ENCODE data around the gene PRPH. TPM values are rescaled to one million over a fixed set of nuclear protein-coding genes. Genes with fewer than 3 reads are reported as not detected.
A peak's percentile ranks its signal among the peaks of the same experiment; 100 is the strongest.
"Not testable (repeated sequence)": the region's sequence is repeated elsewhere in the genome, so short reads cannot be mapped to it uniquely, and the experiment has no call there.

The PRPH gene
- total RNA-seq, result 0.99 TPM

DNA sequence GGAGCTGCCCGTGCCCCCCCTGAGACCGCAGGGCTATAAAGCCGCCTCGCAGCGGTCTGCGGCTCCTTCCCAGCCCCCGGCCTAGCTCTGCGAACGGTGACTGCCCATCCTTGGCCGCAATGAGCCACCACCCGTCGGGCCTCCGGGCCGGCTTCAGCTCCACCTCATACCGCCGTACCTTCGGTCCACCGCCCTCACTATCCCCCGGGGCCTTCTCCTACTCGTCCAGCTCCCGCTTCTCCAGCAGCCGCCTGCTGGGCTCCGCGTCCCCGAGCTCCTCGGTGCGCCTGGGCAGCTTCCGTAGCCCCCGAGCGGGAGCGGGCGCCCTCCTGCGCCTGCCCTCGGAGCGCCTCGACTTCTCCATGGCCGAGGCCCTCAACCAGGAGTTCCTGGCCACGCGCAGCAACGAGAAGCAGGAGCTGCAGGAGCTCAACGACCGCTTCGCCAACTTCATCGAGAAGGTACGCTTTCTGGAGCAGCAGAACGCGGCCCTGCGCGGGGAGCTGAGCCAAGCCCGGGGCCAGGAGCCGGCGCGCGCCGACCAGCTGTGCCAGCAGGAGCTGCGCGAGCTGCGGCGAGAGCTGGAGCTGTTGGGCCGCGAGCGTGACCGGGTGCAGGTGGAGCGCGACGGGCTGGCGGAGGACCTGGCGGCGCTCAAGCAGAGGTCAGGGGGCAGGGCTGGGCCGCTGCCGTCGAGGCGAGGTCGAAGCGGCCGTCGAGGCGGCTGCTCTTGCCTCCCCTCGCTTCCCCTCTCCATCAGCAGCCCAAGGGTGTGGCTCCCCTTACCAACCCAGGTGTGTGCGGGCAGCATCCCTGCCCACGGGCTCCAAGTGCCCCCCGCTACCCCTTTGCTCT, at the start of gene PRPH:
TSS of gene PRPH (plus strand) at position 66 of the 855 bp plus-strand sequence. CDS start at position 120, 54 bp downstream.
- no peak for DNase-seq

DNA sequence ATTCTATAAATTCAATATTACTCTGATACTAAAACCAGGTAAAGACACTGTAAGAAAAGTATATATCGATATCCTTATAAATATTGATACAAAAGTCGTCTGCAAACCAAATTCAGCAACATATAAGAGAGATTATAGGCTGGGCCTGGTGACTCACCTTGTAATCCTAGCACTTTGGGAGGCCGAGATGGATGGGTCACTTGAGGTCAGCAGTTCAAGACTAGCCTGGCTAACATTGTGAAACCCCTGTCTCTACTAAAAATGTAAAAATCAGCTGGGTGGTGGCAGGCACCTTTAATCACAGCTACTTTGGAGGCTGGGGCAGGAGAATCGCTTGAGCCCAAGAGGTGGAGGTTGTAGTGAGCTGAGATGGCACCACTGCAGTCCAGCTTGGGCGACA, 43.6 kb upstream of the PRPH start:
- DNase-seq, result no peak

DNA sequence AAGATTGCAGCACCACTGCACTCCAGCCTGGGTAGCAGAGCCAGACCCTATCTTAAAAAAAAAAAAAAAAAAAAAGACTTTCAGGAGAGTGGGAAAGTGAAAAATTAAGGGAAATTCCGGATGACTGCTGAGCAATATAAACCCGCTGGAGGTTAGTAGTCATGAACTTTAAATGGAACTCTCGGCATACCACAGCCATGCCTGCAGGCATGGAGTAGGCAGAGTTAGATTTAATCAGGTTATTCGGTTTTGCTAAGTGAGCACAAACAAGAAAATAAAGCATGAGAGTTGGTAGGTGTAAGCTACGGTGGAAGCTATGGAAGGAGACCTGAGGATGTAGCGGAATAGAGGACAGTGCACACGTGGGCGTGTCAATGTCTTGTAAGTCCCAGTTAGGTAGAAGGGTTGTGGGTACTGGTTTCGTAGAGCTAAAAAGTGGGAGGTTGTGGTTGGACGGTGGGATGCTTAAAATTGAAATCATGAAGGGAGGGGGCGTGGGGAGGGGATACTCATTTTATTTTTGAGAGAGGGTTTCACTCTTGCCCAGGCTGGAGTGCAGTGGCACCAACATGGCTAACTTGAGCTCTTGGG, 41.8 kb upstream of the PRPH start:
- DNase-seq, result no peak

- DNase-seq, result not testable (repeated sequence)
These were observed 39.5 kb upstream of the PRPH start for GRCh38 chr12:49255456-49255855.

DNA sequence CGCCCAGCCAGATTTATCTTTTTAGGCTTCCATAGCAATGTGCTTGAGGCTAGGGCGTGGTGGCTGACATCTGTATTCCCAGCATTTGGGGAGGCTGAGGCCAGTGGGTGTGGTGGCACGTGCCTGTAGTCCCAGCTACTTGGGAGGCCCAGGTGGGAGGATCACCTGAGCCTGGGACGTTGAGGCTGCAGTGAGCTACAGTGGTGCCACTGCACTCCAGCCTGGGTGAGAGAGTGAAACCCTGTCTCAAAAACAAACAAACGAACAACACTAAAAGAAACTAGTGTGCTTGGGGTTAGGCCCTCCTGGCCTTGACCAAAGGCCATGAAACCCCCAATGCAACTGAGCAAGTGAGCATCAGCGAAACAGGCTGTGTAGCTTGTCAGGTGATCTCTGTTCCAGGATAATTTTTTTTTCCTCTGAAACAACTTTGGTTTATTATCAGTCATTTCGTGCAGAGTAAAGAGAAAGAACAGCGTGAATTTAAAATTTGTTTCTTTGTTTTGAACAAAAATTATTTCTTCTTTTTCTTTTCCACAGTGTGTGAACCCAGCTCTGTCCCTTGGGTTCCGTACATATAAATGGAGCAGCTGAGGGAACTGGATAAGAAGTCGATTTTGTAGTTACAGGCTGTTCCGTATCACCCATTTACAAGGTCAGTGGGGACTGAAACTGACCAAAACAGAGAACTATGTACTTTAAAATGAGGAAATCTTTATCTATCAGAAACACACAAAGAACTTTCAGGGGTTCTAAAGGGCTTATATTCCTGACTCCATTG, 38.9 kb upstream of the PRPH start:
- no peak for DNase-seq

DNA sequence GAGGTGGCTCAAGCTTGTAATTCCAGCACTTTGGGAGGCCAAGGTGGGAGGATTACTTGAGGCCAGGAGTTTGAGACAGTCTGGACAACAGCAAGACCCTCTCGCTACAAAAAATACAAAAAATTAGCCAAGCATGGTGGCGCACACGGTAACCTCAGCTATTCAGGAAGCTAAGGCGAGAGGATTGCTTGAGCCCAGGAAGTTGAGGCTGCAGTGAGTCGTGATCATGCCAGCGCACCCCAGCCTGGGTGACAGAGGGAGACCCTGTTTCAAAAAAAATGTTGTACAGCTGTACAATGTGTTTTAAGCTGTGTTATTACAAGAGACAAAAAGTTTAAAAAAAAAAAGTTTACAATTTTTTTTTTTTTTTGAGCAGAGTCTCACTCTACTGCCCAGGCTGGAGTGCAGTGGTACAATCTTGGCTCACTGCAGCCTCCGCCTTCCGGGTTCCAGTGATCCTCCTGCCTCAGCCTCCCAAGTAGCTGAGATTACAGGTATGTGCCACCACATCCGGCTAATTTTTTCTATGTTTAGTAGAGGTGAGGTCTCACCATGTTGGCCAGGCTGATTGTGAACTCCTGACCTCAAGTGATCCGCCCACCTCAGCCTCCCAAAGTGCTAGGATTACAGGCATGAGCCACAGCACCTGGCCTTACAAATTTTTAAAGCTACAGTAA, 37.3 kb upstream of the PRPH start:
- not testable (repeated sequence) for DNase-seq

DNA sequence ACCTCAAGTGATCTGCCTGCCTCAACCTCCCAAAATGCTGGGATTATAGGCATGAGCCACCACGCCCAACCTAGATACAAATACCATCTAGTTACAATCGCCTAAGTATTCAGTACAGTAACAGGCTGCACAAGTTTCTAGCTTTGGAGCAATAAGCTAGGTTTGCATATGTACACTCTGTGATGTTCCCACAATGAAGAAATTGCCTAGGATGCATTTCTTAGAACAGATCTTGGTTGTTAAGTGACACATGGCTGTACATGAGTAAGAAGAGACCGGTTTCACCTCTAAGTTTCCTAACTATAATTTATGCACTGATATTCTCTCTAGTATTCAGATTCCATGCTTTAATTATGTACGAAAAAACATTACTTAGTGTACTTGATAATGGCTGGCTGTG, 35.5 kb upstream of the PRPH start:
- no peak for DNase-seq

DNA sequence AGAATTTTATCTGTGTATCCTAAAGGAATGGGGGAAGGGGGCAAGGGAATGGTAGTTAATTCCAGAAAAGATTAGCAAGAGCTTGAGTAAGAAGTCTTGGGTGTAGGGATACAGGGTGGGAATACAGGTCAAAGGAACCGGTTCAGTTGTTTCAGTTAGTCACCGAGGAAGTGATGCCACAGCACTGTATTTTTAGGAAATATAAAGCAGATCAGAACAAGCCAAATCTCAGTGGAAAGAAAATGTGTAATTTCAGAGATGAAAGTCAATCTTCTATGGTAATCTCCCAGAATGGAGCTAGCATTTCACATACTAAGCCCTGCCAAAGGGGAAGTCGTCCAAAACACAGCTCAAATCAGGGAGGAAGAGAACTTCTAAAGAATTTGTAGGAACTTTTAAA, 34.8 kb upstream of the PRPH start:
- peak; percentile 52 for DNase-seq

- DNase-seq, result no peak
These were observed 34.2 kb upstream of the PRPH start for GRCh38 chr12:49260571-49261363.

GRCh38 chr12:49261721-49262120, 33.2 kb upstream of the PRPH start:
- no peak for DNase-seq

DNA sequence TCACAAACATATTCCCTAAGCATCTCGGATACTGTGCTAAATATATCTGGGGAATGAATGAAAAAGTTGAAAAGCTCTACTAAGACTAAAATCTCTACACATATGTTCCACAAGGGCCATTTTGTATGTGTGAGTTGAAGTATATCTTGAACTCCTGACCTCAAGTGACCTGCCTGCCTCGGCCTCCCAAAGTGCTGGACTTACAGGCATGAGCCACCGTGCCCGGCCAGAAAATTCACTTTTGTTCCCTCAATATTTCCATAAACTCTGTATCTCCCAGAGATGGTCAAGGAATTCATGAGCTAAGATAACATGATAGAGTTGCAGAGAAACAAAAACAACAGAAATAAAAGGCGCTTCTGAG, 31.6 kb upstream of the PRPH start:
- DNase-seq, result no peak

- DNase-seq, result no peak
These were observed 30.5 kb upstream of the PRPH start for GRCh38 chr12:49264466-49264872.

GRCh38 chr12:49264873-49265792, 29.8 kb upstream of the PRPH start, which contains the start of gene TUBA1C:
TSS of gene TUBA1C (plus strand) at chr12:49265082. CDS start at chr12:49265182, 100 bp downstream.
- peak; percentile 86 for DNase-seq

DNA sequence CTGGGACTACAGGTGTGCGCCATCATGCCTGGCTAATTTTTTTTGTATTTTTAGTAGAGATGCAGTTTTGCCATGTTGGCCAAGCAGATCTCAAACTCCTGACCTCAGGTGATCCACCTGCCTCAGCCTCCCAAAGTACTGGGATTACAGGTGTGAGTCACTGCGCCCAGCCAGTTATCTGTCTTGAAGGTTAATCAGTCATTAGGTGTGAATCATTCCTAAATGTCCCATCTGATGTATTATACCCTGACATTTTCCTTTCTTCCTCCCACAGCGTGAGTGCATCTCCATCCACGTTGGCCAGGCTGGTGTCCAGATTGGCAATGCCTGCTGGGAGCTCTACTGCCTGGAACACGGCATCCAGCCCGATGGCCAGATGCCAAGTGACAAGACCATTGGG, 25.8 kb upstream of the PRPH start:
- DNase-seq, result not testable (repeated sequence)

DNA sequence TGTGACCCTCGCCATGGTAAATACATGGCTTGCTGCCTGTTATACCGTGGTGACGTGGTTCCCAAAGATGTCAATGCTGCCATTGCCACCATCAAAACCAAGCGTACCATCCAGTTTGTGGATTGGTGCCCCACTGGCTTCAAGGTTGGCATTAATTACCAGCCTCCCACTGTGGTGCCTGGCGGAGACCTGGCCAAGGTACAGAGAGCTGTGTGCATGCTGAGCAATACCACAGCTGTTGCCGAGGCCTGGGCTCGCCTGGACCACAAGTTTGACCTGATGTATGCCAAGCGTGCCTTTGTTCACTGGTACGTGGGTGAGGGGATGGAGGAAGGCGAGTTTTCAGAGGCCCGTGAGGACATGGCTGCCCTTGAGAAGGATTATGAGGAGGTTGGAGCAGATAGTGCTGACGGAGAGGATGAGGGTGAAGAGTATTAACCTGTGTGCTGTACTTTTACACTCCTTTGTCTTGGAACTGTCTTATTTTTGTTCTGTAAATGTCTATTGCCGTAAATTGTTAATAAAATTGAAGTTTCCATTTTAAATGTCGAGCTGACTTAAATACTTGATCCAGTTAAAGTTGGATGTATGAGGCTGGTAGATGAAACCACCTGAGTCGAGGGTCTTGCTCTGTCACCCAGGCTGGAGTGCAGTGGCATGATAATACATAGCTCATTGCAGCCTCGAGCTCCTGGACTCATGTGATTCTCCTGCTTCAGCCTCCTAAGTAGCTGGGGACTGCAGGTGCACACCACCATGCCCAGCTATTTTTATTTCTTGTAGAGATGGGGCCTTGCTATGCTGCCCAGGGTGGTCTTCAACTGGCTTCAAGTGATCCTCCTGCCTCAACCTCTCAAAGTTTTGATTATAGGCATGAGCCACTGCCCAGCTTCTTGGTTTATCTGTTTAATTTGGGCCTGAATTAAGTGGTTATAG, 21.9 kb upstream of the PRPH start:
- no peak for DNase-seq

DNA sequence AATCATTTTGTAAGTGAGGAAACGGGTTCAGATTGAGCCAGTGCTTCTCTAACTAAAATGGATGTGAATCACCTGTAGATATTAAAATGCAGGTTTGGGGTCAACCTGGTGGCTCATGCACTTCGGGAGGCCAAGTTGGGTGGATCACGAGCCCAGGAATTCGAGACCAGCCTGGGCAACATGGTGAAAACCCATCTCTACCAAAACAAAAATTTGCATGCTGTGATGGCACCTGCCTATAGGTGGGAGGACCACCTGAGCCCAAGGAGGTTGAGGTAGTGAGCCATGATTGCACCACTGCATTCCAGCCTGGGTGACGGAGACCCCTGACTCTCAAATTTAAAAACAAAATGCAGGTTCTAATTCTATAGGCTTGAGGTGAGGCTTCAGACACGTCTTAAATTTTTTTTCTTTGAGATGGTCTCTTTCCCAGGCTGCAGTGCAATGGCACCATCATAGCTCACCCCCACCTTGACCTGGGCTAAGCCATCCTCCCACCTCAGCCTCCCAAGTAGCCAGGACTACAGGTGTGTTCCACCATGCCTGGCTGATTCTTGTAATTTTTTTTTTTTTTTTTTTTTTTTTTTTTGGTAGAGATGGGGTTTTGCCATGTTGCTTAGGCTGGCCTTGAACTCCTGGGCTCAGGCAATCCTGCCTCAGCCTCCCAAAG, 21.1 kb upstream of the PRPH start:
- no peak for DNase-seq

- no peak for DNase-seq
These were observed 20.4 kb upstream of the PRPH start for GRCh38 chr12:49274396-49275069.

All from skin of body (tissue), 2 donors.